Neural progenitor cell (in vitro differentiated cells): Measurements from ENCODE around the gene UACA. TPM values are rescaled to one million over a fixed set of nuclear protein-coding genes. Genes with fewer than 3 reads are reported as not detected.
"Not testable (repeated sequence)": the region's sequence is repeated elsewhere in the genome, so short reads cannot be mapped to it uniquely, and the experiment has no call there.

Source experiments
- DNase-seq: peaks from one replicate; pipeline ENCODE4 v3.0.0-alpha.2; 2016; ENCODE audit warnings: low spot score
- H2AFZ ChIP-seq: fragments of 200-600 bp; sonication (generic); replicated peaks from 2 replicates; pipeline ENCODE4 v1.6.1; 2016; ENCODE audit warnings: antibody characterized with exemption
- H3F3A ChIP-seq: fragments of 200-600 bp; sonication (generic); 2 replicates; pipeline ENCODE4 v1.6.1; 2016; ENCODE audit warnings: antibody characterized with exemption, low read depth
- H3K27ac ChIP-seq: fragments of 200-600 bp; sonication (generic); 2 replicates; pipeline ENCODE4 v1.5.1; 2016; ENCODE audit warnings: mild to moderate bottlenecking
- H3K27me3 ChIP-seq: fragments of 200-600 bp; sonication (generic); 2 replicates; pipeline ENCODE4 v1.6.1; 2016; ENCODE audit warnings: mild to moderate bottlenecking, moderate library complexity
- H3K36me3 ChIP-seq: fragments of 200-600 bp; sonication (generic); 2 replicates; pipeline ENCODE4 v1.5.1; 2016
- H3K4me1 ChIP-seq: fragments of 200-600 bp; sonication (generic); 2 replicates; pipeline ENCODE4 v1.6.1; 2016; ENCODE audit warnings: mixed run types
- H3K4me2 ChIP-seq: fragments of 200-600 bp; sonication (generic); 2 replicates; pipeline ENCODE4 v1.6.1; 2016
- H3K4me3 ChIP-seq: fragments of 200-600 bp; sonication (generic); 2 replicates; pipeline ENCODE4 v1.5.1; 2016
- H3K79me2 ChIP-seq: fragments of 200-600 bp; sonication (generic); 2 replicates; pipeline ENCODE4 v1.6.1; 2016; ENCODE audit warnings: low read depth
- H3K9ac ChIP-seq: fragments of 200-600 bp; sonication (generic); 2 replicates; pipeline ENCODE4 v1.6.1; 2016
- H3K9me3 ChIP-seq: fragments of 200-600 bp; sonication (generic); 2 replicates; pipeline ENCODE4 v1.5.1; 2016; ENCODE audit warnings: low read depth
- H4K20me1 ChIP-seq: fragments of 200-600 bp; sonication (generic); 2 replicates; pipeline ENCODE4 v1.6.1; 2016; ENCODE audit warnings: low read depth
- H3K27ac Mint-ChIP-seq: 3 replicates; pipeline ENCODE4 v1.8.0; 2021; ENCODE audit warnings: mixed read lengths
- H3K27me3 Mint-ChIP-seq: 2 replicates; pipeline ENCODE4 v1.8.0; 2022; ENCODE audit warnings: low read depth, mild to moderate bottlenecking, inconsistent platforms, moderate library complexity, mixed read lengths; ENCODE audit not compliant: insufficient read depth
- H3K36me3 Mint-ChIP-seq: 3 replicates; pipeline ENCODE4 v1.8.0; 2021; ENCODE audit warnings: mixed read lengths
- H3K4me1 Mint-ChIP-seq: 3 replicates; pipeline ENCODE4 v1.8.0; 2021; ENCODE audit warnings: mixed read lengths
- H3K4me3 Mint-ChIP-seq: 3 replicates; pipeline ENCODE4 v1.8.0; 2021; ENCODE audit warnings: mild to moderate bottlenecking, moderate library complexity, mixed read lengths
- H3K9me3 Mint-ChIP-seq: 3 replicates; pipeline ENCODE4 v1.8.0; 2020; ENCODE audit warnings: mixed read lengths
- CTCF ChIP-seq: fragments of 200-600 bp; sonication (generic); IDR thresholded peaks from 2 replicates; pipeline ENCODE4 v1.5.1; 2017; ENCODE audit warnings: antibody characterized with exemption, mild to moderate bottlenecking
- EZH2 ChIP-seq: fragments of 200-600 bp; sonication (generic); IDR thresholded peaks from 2 replicates; pipeline ENCODE4 v1.6.1; 2017; ENCODE audit warnings: antibody characterized with exemption, mild to moderate bottlenecking, moderate library complexity
- EZH2phosphoT487 ChIP-seq: fragments of 200-600 bp; sonication (generic); IDR thresholded peaks from 2 replicates; pipeline ENCODE4 v1.6.1; 2017; ENCODE audit warnings: antibody characterized with exemption
- total RNA-seq: library from RNA; depleted of rRNA; stranded (reverse); fragments of >200 nt; gene quantifications from 2 replicates; pipeline ENCODE4 v1.2.3, GENCODE V29; 2015; ENCODE audit warnings: low replicate concordance

The UACA gene
- total RNA-seq, 1 donor from 2014 or later, result 70.0 TPM

- no peak overlapping the region for H3K27ac Mint-ChIP-seq
- Histone ChIP-seq H3K4me3 (no peak overlapping the region), H4K20me1 (peaks cover 6% of the 10 kb centered on the region), H3F3A (no peaks in the 10 kb centered on the region), H3K9ac (no peak overlapping the region), H3K4me1 (no peaks in the 10 kb centered on the region), H3K27ac (no peak overlapping the region), H3K4me2 (no peak overlapping the region), H3K79me2 (peaks cover 7% of the 10 kb centered on the region), H3K9me3 (no peaks in the 10 kb centered on the region), H2AFZ (no peak overlapping the region), H3K27me3 (no peaks in the 10 kb centered on the region), H3K36me3 (no peaks in the 10 kb centered on the region)
- H3K27me3 Mint-ChIP-seq, result no peaks in the 10 kb centered on the region
- peaks cover 2% of the 10 kb centered on the region for H3K36me3 Mint-ChIP-seq
- H3K9me3 Mint-ChIP-seq, result no peaks in the 10 kb centered on the region
- no peak for TF ChIP-seq EZH2
- no peak for TF ChIP-seq EZH2phosphoT487
- no peak for TF ChIP-seq CTCF
- no peak for DNase-seq
- H3K4me1 Mint-ChIP-seq, result no peaks in the 10 kb centered on the region
- H3K4me3 Mint-ChIP-seq, result no peak overlapping the region
These were observed 20.4 kb downstream of the UACA start for GRCh38 chr15:70742928-70743327.

GRCh38 chr15:70741677-70742293 is 21.6 kb downstream of the UACA start:
- Mint-ChIP-seq H3K36me3 (peaks cover 2% of the 10 kb centered on the region), H3K4me1 (no peaks in the 10 kb centered on the region), H3K27ac (no peak overlapping the region), H3K9me3 (no peaks in the 10 kb centered on the region), H3K27me3 (no peaks in the 10 kb centered on the region), H3K4me3 (no peak overlapping the region)
- Histone ChIP-seq H3K4me2 (no peak overlapping the region), H3K36me3 (no peaks in the 10 kb centered on the region), H3K4me3 (no peak overlapping the region), H3K79me2 (peaks cover 7% of the 10 kb centered on the region), H3K9me3 (no peaks in the 10 kb centered on the region), H3K4me1 (no peaks in the 10 kb centered on the region), H3K9ac (no peak overlapping the region), H3K27me3 (no peaks in the 10 kb centered on the region), H4K20me1 (peaks cover 6% of the 10 kb centered on the region), H3F3A (no peaks in the 10 kb centered on the region), H3K27ac (no peak overlapping the region), H2AFZ (no peak overlapping the region)
- no peak for TF ChIP-seq EZH2
- no peak for TF ChIP-seq EZH2phosphoT487
- TF ChIP-seq CTCF, result no peak
- DNase-seq, result no peak

GRCh38 chr15:70741107-70741531 is 22.2 kb downstream of the UACA start:
- Mint-ChIP-seq H3K27me3 (no peaks in the 10 kb centered on the region), H3K9me3 (no peaks in the 10 kb centered on the region), H3K4me3 (no peak overlapping the region), H3K27ac (no peak overlapping the region), H3K36me3 (peaks cover 2% of the 10 kb centered on the region), H3K4me1 (no peaks in the 10 kb centered on the region)
- no peaks in the 10 kb centered on the region for H3K27me3 ChIP-seq
- H2AFZ ChIP-seq, result no peak overlapping the region
- TF ChIP-seq EZH2, result no peak
- no peak for TF ChIP-seq CTCF
- no peak for TF ChIP-seq EZH2phosphoT487
- no peak for DNase-seq
- no peaks in the 10 kb centered on the region for H3K4me1 ChIP-seq
- H3K79me2 ChIP-seq, result peaks cover 7% of the 10 kb centered on the region
- no peaks in the 10 kb centered on the region for H3K36me3 ChIP-seq
- no peak overlapping the region for H3K4me2 ChIP-seq
- H3K9me3 ChIP-seq, result no peaks in the 10 kb centered on the region
- H3K4me3 ChIP-seq, result no peak overlapping the region
- no peak overlapping the region for H3K9ac ChIP-seq
- H3F3A ChIP-seq, result no peaks in the 10 kb centered on the region
- H3K27ac ChIP-seq, result no peak overlapping the region
- H4K20me1 ChIP-seq, result peaks cover 6% of the 10 kb centered on the region

- not testable (repeated sequence) for H3K27me3 Mint-ChIP-seq, H3K36me3 ChIP-seq, H3K27me3 ChIP-seq, H3K9ac ChIP-seq, H3K27ac ChIP-seq, H3K4me1 ChIP-seq, H3K9me3 Mint-ChIP-seq, H3K27ac Mint-ChIP-seq, H3K9me3 ChIP-seq, H3K36me3 Mint-ChIP-seq, H3K4me1 Mint-ChIP-seq, H3F3A ChIP-seq, H3K4me3 ChIP-seq, H3K4me3 Mint-ChIP-seq, H3K4me2 ChIP-seq, DNase-seq, H2AFZ ChIP-seq, H4K20me1 ChIP-seq
- H3K79me2 ChIP-seq, result peaks cover 12% of the 10 kb centered on the region
These were observed 28.3 kb downstream of the UACA start for GRCh38 chr15:70735040-70735439.
